GM12873 (cell line): ENCODE data around the gene URGCP.

Source experiments
- CTCF ChIP-seq: IDR thresholded peaks from 2 replicates; pipeline ENCODE4 v1.5.1; 2012; ENCODE audit warnings: low read depth, mild to moderate bottlenecking, moderate library complexity, low read length, control low read depth; ENCODE audit not compliant: insufficient read depth; ENCODE audit errors: missing control alignments

The URGCP gene

GRCh38 chr7:43870316-43870715, 36.1 kb downstream of the URGCP start:
- TF ChIP-seq CTCF = no peak

DNA sequence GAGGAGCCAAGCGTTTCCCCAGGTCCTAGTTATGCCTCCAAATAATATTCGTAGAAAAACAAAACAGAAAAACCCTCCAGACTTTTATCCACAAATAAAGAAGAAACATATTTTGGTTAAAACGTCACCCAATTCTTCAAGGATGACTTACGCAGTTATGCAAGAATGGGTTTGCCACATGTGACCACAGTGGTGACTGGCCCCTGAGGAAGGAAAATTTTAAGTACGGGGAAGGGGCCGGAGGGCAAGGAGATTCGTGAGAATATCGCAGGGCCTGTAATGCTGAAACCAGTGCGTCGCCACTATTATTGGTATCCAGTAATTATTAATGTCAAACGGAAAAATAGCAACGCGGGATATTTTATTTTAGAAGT, 36.5 kb downstream of the URGCP start:
- no peak for TF ChIP-seq CTCF

GRCh38 chr7:43869006-43869866, 37.2 kb downstream of the URGCP start, which contains the start of gene MRPS24:
Gene MRPS24 (minus strand): TSS chr7:43869517. CDS start chr7:43869495, 22 bp downstream.
- TF ChIP-seq CTCF = no peak

DNA sequence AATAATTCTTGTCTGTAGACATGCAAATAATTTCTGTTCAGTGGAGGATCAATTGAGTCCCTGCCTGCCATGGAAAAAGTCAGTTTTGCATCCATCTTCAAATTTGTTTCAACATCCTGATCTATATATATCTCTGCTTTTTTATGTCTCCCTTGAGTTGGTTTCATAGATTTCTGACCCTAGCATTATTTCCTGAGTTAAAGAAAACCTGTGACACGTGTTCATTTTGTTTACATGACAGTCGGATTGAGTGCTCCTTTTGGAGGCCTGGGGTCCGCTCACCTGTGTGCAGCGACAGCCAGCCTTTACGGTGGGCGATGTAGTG, 37.8 kb downstream of the URGCP start:
- TF ChIP-seq CTCF = no peak

GRCh38 chr7:43868181-43868580, 38.2 kb downstream of the URGCP start:
- no peak for TF ChIP-seq CTCF

DNA sequence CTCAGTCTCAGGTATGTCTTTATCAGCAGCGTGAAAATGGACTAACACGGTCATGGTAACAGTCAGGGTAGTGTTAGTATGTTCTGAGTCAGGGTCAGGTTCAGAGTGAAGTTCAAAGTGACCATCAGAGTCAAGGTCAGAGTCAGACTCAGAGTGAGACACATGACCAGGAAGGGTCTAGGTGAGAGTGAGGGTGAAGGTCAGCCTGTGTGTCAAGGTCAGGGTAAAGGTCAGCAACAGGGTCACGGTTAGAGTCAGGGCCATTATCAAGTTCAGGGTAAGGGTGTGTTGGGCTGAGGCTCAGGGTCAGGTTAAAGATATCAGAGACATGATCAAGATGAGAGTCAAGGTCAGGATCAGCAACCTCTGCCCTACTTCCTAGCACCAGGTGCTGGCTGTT, 41.1 kb downstream of the URGCP start:
- no peak for TF ChIP-seq CTCF

- TF ChIP-seq CTCF = no peak
These were observed 42.3 kb downstream of the URGCP start for GRCh38 chr7:43864126-43864525.

DNA sequence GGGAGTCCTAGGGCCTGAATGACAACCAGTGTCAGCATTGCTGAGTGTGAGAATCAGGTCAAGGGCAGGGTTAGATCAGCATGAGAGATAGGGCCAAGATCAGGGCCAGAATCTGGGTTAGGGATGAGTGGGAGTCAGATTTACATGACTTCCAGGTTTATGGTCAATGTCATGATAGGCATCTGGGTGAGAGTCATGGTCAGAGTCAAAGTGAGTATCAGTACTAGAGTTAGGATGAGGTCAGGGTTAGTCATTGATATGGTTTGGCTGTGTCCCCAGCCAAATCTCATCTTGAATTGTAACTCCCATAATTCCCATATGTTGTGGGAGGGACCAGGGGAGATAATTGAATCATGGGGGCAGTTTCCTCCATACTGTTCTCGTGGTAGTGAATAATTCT, 49.4 kb downstream of the URGCP start:
- TF ChIP-seq CTCF = no peak
